ENCODE results near the gene NOL4L.

DNA sequence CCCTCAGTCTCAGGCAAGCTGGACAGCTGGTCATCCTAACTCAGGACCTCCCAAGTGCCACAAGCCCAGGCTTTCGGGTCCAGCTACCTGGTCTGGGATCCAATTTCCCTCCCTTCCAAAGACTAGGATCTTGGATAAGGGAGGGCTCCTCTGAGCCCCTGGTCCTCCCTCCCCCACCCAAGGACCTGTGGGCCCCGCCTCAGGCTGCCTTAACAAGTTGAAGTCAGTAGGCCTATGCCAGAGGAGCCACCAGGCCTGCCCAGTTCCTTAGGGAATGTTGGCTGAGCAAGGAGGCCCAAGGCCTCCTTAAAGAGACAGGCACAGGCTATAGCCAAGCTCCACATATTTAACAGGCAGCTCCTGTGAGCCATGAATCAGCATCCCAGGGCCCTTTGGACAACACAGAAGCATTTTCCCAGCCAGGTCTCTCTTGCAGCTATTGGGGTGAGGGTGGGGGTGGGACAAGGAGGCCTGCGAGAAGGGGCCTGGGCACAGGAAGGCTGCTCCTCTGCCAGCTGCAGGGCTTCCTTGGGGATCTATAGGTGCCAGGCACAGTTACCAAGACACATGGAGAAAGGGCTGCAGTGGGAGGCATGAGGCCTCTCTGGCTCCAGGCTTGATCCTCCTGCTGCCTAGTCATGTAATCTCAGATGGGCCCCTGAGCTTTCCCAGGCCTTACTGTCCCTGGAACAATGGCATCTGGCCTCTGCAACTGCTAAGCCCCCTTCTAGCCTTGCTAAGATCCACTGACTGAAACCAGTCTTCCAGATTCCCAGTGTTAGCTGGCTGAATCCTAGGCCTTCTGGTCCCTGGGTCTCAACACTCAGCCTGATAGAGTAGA lies 27.4 kb upstream of the NOL4L start:
- no peak for TF ChIP-seq CTCF (IDR thresholded peaks at IDR 0.05; ENCODE audit: low read length)
- no peak for TF ChIP-seq EZH2 (IDR thresholded peaks at IDR 0.05; ENCODE audit: borderline replicate concordance, low read length)
